ENCODE results near the gene ZNF592. TPM values are rescaled to one million over a fixed set of nuclear protein-coding genes. Genes with fewer than 3 reads are reported as not detected.
A peak's percentile ranks its signal among the peaks of the same experiment; 100 is the strongest.
"Not testable (repeated sequence)": the region's sequence is repeated elsewhere in the genome, so short reads cannot be mapped to it uniquely, and the experiment has no call there.

The ZNF592 gene
- total RNA-seq, 4 donors from 2014 or later = 18.3 to 28.0 (median 21.2) TPM

- Histone ChIP-seq H3K27ac (peak overlapping the region in 2 of 3 donors; percentile 66 to 79), H3K4me1 (peaks cover 12 to 24% of the 10 kb centered on the region in 2 donors)
Measured at GRCh38 chr15:84840255-84840654, 91.9 kb downstream of the ZNF592 start.

GRCh38 chr15:84840741-84841429 is 92.5 kb downstream of the ZNF592 start:
- H3K4me3 ChIP-seq (replicated peaks in 1 of 3) = no peak overlapping the region
- peak; percentile 40 to 56 for DNase-seq
- no peaks in the 10 kb centered on the region for H3K9me3 ChIP-seq
- no peaks in the 10 kb centered on the region for H3K27me3 ChIP-seq
- peaks cover 12 to 24% of the 10 kb centered on the region in 2 donors for H3K4me1 ChIP-seq
- 53 to 89% methylated on average over 8 to 12 of the region's 12 CpGs for WGBS, 2 donors
- no peaks in the 10 kb centered on the region for H3K36me3 ChIP-seq
- intact Hi-C loops (cut with DNase I) = loop anchor here (10.0 kb wide), 1 partner anchor 56 kb away; no protein-coding TSS in a partner anchor
- H3K27ac ChIP-seq = peak overlapping the region in 2 of 3 donors; percentile 66 to 79
- TF ChIP-seq POLR2A (IDR thresholded peaks at IDR 0.05) = no peak
- TF ChIP-seq, protein P1, sequence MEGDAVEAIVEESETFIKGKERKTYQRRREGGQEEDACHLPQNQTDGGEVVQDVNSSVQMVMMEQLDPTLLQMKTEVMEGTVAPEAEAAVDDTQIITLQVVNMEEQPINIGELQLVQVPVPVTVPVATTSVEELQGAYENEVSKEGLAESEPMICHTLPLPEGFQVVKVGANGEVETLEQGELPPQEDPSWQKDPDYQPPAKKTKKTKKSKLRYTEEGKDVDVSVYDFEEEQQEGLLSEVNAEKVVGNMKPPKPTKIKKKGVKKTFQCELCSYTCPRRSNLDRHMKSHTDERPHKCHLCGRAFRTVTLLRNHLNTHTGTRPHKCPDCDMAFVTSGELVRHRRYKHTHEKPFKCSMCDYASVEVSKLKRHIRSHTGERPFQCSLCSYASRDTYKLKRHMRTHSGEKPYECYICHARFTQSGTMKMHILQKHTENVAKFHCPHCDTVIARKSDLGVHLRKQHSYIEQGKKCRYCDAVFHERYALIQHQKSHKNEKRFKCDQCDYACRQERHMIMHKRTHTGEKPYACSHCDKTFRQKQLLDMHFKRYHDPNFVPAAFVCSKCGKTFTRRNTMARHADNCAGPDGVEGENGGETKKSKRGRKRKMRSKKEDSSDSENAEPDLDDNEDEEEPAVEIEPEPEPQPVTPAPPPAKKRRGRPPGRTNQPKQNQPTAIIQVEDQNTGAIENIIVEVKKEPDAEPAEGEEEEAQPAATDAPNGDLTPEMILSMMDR (IDR thresholded peaks at IDR 0.05) = no peak

More at GRCh38 chr15:84840255-84840654, 91.9 kb downstream of the ZNF592 start:
- Histone ChIP-seq H3K9me3 (no peaks in the 10 kb centered on the region), H3K36me3 (no peaks in the 10 kb centered on the region), H3K27me3 (no peaks in the 10 kb centered on the region), H3K4me3 (replicated peaks in 1 of 3) (no peak overlapping the region)
- WGBS, 2 donors = 82 to 93% methylated on average over 8 to 9 of the region's 10 CpGs
- TF ChIP-seq POLR2A (IDR thresholded peaks at IDR 0.05) = no peak
- TF ChIP-seq, protein P1 (IDR thresholded peaks at IDR 0.05) = no peak
- intact Hi-C loops (cut with DNase I) = loop anchor here (10.0 kb wide), 1 partner anchor 55 kb away; no protein-coding TSS in a partner anchor
- no peak for DNase-seq

DNA sequence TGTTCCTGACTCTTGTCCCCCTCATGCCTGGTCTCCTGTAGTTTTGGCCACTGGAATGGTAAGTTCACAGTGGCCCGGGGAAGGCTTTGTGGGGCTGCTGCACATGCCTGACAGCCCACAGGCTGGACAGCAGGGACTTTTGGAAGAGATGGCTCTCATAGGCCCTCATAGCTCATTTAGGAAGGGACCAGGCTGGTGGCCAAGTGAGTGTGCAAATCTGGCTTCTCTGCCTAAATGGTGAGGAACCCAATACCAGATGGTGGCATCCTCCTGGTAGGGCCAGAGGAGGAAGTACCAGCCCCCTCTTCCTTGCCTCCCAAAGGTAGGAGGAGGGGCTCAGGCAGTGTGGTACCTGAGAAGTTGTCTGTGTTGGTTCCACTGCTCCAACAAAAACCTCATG is 94.4 kb downstream of the ZNF592 start:
- TF ChIP-seq POLR2A (IDR thresholded peaks at IDR 0.05) = no peak
- TF ChIP-seq, protein P1 (IDR thresholded peaks at IDR 0.05) = no peak
- peaks cover 12 to 24% of the 10 kb centered on the region in 2 donors for H3K4me1 ChIP-seq
- intact Hi-C loops (cut with DNase I) = loop anchor here (10.0 kb wide), 1 partner anchor 58 kb away; no protein-coding TSS in a partner anchor
- no peaks in the 10 kb centered on the region for H3K9me3 ChIP-seq
- no peak overlapping the region for H3K27ac ChIP-seq
- no peak overlapping the region for H3K4me3 ChIP-seq (replicated peaks in 1 of 3)
- peak; percentile 16 to 30 for DNase-seq
- H3K27me3 ChIP-seq = no peaks in the 10 kb centered on the region
- H3K36me3 ChIP-seq = no peaks in the 10 kb centered on the region
- WGBS, 2 donors = 38 to 50% methylated on average over 1 of the region's 1 CpG

GRCh38 chr15:84844964-84845363 is 96.6 kb downstream of the ZNF592 start:
- DNase-seq = no peak
- no peak overlapping the region for H3K27ac ChIP-seq
- H3K4me1 ChIP-seq = peaks cover 12 to 24% of the 10 kb centered on the region in 2 donors
- intact Hi-C loops (cut with DNase I) = loop anchor here (10.0 kb wide), 1 partner anchor 60 kb away; no protein-coding TSS in a partner anchor
- H3K36me3 ChIP-seq = no peaks in the 10 kb centered on the region
- TF ChIP-seq POLR2A (IDR thresholded peaks at IDR 0.05) = no peak
- TF ChIP-seq, protein P1 (IDR thresholded peaks at IDR 0.05) = no peak
- H3K27me3 ChIP-seq = no peaks in the 10 kb centered on the region
- H3K4me3 ChIP-seq (replicated peaks in 1 of 3) = no peak overlapping the region
- H3K9me3 ChIP-seq = no peaks in the 10 kb centered on the region
- WGBS, 2 donors = 87 to 91% methylated on average over 2 of the region's 2 CpGs

GRCh38 chr15:84845631-84846030 is 97.2 kb downstream of the ZNF592 start:
- not testable (repeated sequence) for H3K4me3 ChIP-seq (replicated peaks in 1 of 3); H3K27ac ChIP-seq; H3K36me3 ChIP-seq; H3K9me3 ChIP-seq; H3K27me3 ChIP-seq
- H3K4me1 ChIP-seq = peaks cover 11 to 19% of the 10 kb centered on the region in 2 donors
- DNase-seq = peak; percentile 48 to 55
- intact Hi-C loops (cut with DNase I) = loop anchor here (10.0 kb wide), 1 partner anchor 61 kb away; no protein-coding TSS in a partner anchor
- 73 to 81% methylated on average over 7 of the region's 7 CpGs for WGBS, 2 donors
- TF ChIP-seq, protein P1 (IDR thresholded peaks at IDR 0.05) = peak; percentile 18 to 62 (median 51)
